ENCODE data around the gene VAV1.
A peak's percentile ranks its signal among the peaks of the same experiment; 100 is the strongest.

DNA sequence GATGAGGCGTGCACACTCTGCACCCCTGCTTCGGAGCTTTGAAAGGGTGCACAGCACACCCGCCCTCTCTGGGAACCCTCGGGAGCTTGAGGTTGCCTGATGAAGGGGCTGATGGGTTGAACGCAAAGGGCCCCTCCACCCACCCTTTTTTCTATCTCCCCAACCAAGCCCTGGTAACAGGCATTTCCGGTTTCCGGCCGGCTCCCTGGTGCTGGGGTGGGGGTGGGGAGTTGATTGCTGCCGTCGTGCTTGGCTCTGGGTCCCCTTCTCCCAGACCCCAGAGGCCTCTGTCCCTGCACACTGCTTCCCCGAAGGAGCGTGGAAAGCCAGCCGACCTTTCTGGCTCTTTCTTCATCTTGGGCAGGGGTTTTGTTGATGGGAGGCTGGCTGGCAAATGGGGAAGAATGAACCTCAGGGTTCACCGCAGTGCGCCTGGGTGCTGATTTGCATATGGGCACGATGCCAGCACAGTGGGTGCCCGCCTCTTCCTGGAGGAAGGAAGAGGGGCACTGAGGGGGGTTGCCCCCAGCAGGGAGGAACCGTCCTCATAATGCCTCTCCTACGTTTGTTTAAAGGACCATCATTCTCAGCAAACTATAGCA is 29.1 kb downstream of the VAV1 start:
- 0 out of 2 replicates have a peak, but pooled peaks have one; percentile 31 for TF ChIP-seq TAF1 (IDR thresholded peaks at IDR 0.05; ENCODE audit: low read depth, low read length)
- peak; percentile 62; the same call in 1 of the 2 replicates for TF ChIP-seq POLR2A (IDR thresholded peaks at IDR 0.05; ENCODE audit: low read depth, low read length)
- no peak for TF ChIP-seq POLR2AphosphoS5 (IDR thresholded peaks at IDR 0.05; ENCODE audit: low read depth, low read length)
- TF ChIP-seq SPI1 (IDR thresholded peaks at IDR 0.05; ENCODE audit: low read depth, low read length) = no peak

Measured in GM12891 (cell line).